NCI-H2227 (cell line): ENCODE data around the gene PAX6.

ENCODE experiments used
- DNase-seq: peaks from one replicate; lab custom pipeline; 2025; ENCODE audit not compliant: unreplicated experiment; lab: John Stamatoyannopoulos, UW

The PAX6 gene

GRCh38 chr11:31822927-31823643 is 12.0 kb upstream of the PAX6 start:
- DNase-seq, result no peak

- no peak for DNase-seq
These were observed 11.2 kb upstream of the PAX6 start for GRCh38 chr11:31822175-31822926.

- no peak for DNase-seq
These were observed 10.6 kb upstream of the PAX6 start for GRCh38 chr11:31821766-31822165.

GRCh38 chr11:31821235-31821764 is 10.2 kb upstream of the PAX6 start:
- DNase-seq, result no peak

GRCh38 chr11:31820438-31820818 is 9.3 kb upstream of the PAX6 start:
- DNase-seq, result peak; percentile 46

GRCh38 chr11:31819621-31820437 is 8.7 kb upstream of the PAX6 start:
- no peak for DNase-seq

- DNase-seq, result no peak
These were observed 7.8 kb upstream of the PAX6 start for GRCh38 chr11:31818874-31819331.

GRCh38 chr11:31818425-31818755 is 7.3 kb upstream of the PAX6 start:
- DNase-seq, result no peak

- DNase-seq, result no peak
These were observed 6.7 kb upstream of the PAX6 start for GRCh38 chr11:31817621-31818424.

- peak; percentile 37 for DNase-seq
These were observed 6.0 kb upstream of the PAX6 start for GRCh38 chr11:31817054-31817620.

GRCh38 chr11:31816468-31817053 is 5.4 kb upstream of the PAX6 start:
- peak; percentile 22 for DNase-seq

- DNase-seq, result no peak
These were observed 4.8 kb upstream of the PAX6 start for GRCh38 chr11:31815711-31816467.

- DNase-seq, result no peak
These were observed 3.2 kb upstream of the PAX6 start for GRCh38 chr11:31814176-31814868.

GRCh38 chr11:31813391-31814175 is 2.5 kb upstream of the PAX6 start:
- no peak for DNase-seq

- DNase-seq, result peak; percentile 39
These were observed 1.6 kb upstream of the PAX6 start for GRCh38 chr11:31812383-31813381.
